GM23338 (cell line): ENCODE results near the gene QSOX1. TPM values are rescaled to one million over a fixed set of nuclear protein-coding genes. Genes with fewer than 3 reads are reported as not detected.

Source experiments
- ATAC-seq: fragments of 200-7000 bp; cut with Tn5 transposase; 3 replicates; pipeline ENCODE4 v1.9.1; 2020
- DNase-seq: peaks from one replicate; pipeline ENCODE4 v3.0.0-alpha.2; 2015; ENCODE audit warnings: low spot score
- H2AFZ ChIP-seq: fragments of 200-600 bp; sonication (generic); 2 replicates; pipeline ENCODE4 v1.8.0; 2016; ENCODE audit warnings: antibody characterized with exemption, mild to moderate bottlenecking, moderate library complexity
- H3F3A ChIP-seq: fragments of 200-600 bp; sonication (generic); replicated peaks from 2 replicates; pipeline ENCODE4 v1.8.0; 2017; ENCODE audit warnings: antibody characterized with exemption, mixed run types, low read depth
- H3K27ac ChIP-seq: fragments of 200-600 bp; sonication (generic); 2 replicates; pipeline ENCODE4 v1.6.1; 2016; ENCODE audit warnings: low read depth
- H3K27me3 ChIP-seq: fragments of 200-600 bp; sonication (generic); 2 replicates; pipeline ENCODE4 v1.8.0; 2016; ENCODE audit warnings: mild to moderate bottlenecking, mixed run types, moderate library complexity; ENCODE audit not compliant: insufficient read depth
- H3K36me3 ChIP-seq: fragments of 200-600 bp; sonication (generic); 2 replicates; pipeline ENCODE4 v1.8.0; 2016; ENCODE audit warnings: mild to moderate bottlenecking; ENCODE audit not compliant: insufficient read depth
- H3K4me1 ChIP-seq: fragments of 200-600 bp; sonication (generic); 2 replicates; pipeline ENCODE4 v1.8.0; 2016; ENCODE audit warnings: mild to moderate bottlenecking, moderate library complexity; ENCODE audit not compliant: insufficient read depth
- H3K4me2 ChIP-seq: fragments of 200-600 bp; sonication (generic); 2 replicates; pipeline ENCODE4 v1.7.1; 2017; ENCODE audit warnings: mixed run types
- H3K4me3 ChIP-seq: fragments of 200-600 bp; sonication (generic); 2 replicates; pipeline ENCODE4 v1.6.1; 2016; ENCODE audit warnings: mixed run types
- H3K79me2 ChIP-seq: fragments of 200-600 bp; sonication (generic); replicated peaks from 2 replicates; pipeline ENCODE4 v1.8.0; 2017; ENCODE audit warnings: mild to moderate bottlenecking; ENCODE audit not compliant: insufficient read depth
- H3K9me2 ChIP-seq: fragments of 200-600 bp; sonication (generic); 2 replicates; pipeline ENCODE4 v1.8.0; 2017; ENCODE audit not compliant: insufficient read depth
- H4K20me1 ChIP-seq: fragments of 200-600 bp; sonication (generic); replicated peaks from 2 replicates; pipeline ENCODE4 v1.8.0; 2017; ENCODE audit warnings: mild to moderate bottlenecking; ENCODE audit not compliant: insufficient read depth
- H3K27ac Mint-ChIP-seq: 2 replicates; pipeline ENCODE4 v1.8.0; 2020; ENCODE audit warnings: inconsistent platforms, mild to moderate bottlenecking, moderate library complexity, mixed read lengths
- H3K27me3 Mint-ChIP-seq: 3 replicates; pipeline ENCODE4 v1.8.0; 2022; ENCODE audit warnings: low read depth, mild to moderate bottlenecking, moderate library complexity, mixed read lengths, inconsistent platforms; ENCODE audit not compliant: insufficient read depth, poor library complexity
- H3K36me3 Mint-ChIP-seq: 3 replicates; pipeline ENCODE4 v1.8.0; 2021; ENCODE audit warnings: low read depth, mild to moderate bottlenecking, inconsistent platforms, moderate library complexity, mixed read lengths
- H3K4me1 Mint-ChIP-seq: 3 replicates; pipeline ENCODE4 v1.8.0; 2020; ENCODE audit warnings: mild to moderate bottlenecking, inconsistent platforms, mixed read lengths
- H3K4me3 Mint-ChIP-seq: 3 replicates; pipeline ENCODE4 v1.8.0; 2021; ENCODE audit warnings: moderate library complexity, mild to moderate bottlenecking, inconsistent platforms, mixed read lengths
- H3K9me3 Mint-ChIP-seq: 3 replicates; pipeline ENCODE4 v1.8.0; 2020; ENCODE audit warnings: moderate library complexity, mild to moderate bottlenecking, inconsistent platforms, mixed read lengths
- EZH2 ChIP-seq: fragments of 200-600 bp; sonication (generic); IDR thresholded peaks from one replicate; pipeline ENCODE4 v1.8.0; 2017; ENCODE audit warnings: antibody characterized with exemption, mild to moderate bottlenecking, low read depth; ENCODE audit not compliant: unreplicated experiment
- EZH2phosphoT487 ChIP-seq: fragments of 200-600 bp; sonication (generic); IDR thresholded peaks from one replicate; pipeline ENCODE4 v1.8.1; 2018; ENCODE audit warnings: antibody characterized with exemption; ENCODE audit not compliant: unreplicated experiment
- NANOG ChIP-seq: IDR thresholded peaks from 2 replicates; pipeline ENCODE4 v1.6.1; 2016; ENCODE audit warnings: antibody characterized with exemption, borderline replicate concordance
- ZNF114 ChIP-seq: fragments of 250-450 bp; sonication (Bioruptor Pico); IDR thresholded peaks from 2 replicates; pipeline ENCODE4 v1.5.0; 2020; ENCODE audit warnings: mild to moderate bottlenecking, moderate library complexity
- ZNF462 ChIP-seq: fragments of 250-450 bp; sonication (Bioruptor Pico); IDR thresholded peaks from 2 replicates; pipeline ENCODE4 v1.5.0; 2020; ENCODE audit warnings: mild to moderate bottlenecking, moderate library complexity
- polyA plus RNA-seq: library from polyadenylated mRNA; unstranded; fragments of >200 nt; fragmentation: Nextera tagmentation; extraction: Ambion mirVana; gene quantifications from 2 replicates; pipeline ENCODE4 v1.2.1, GENCODE V29; 2016
- total RNA-seq: library from RNA; depleted of rRNA; stranded (reverse); fragments of >200 nt; shearing (Covaris generic); gene quantifications from 2 replicates; pipeline ENCODE4 v1.2.3, GENCODE V29; 2014
- TF ChIP-seq, protein P1 (sequence below), 2 experiments: fragments of 200-600 bp in 1 of 2; sonication (generic) in 1 of 2; conservative IDR thresholded peaks; 2 replicates each; pipeline versions ENCODE4 v1.5.1 to v1.6.1; 2016 to 2017; ENCODE audit warnings: antibody characterized with exemption in 2 of 2, low read depth in 2 of 2, mild to moderate bottlenecking in 2 of 2, moderate library complexity in 1 of 2
- TF ChIP-seq, protein P2 (sequence below): IDR thresholded peaks from one replicate; pipeline ENCODE4 v1.6.1; 2018; ENCODE audit warnings: antibody characterized with exemption; ENCODE audit not compliant: unreplicated experiment

Gene QSOX1
- total and polyA plus RNA-seq, 2 experiments from 2014 or later = 47.8 to 119 TPM

DNA sequence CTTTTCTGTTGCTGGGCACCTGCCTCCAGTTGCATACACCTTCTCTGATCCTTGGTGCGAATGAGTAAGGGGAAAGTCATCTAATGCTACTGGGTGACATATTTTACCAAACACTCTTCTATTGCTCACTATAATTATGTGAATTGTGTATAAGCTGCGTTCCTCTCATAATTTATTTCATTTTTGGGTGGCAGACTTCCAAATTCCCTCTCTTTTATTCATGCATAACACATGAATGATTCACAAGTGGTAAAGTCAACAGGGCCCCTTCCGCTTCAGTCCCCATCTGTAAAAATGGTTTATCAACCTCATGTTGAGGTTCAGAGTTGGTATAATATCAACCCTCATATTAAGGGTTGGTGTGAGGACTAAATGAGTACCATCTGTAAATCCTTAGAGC is 3.2 kb upstream of the QSOX1 start:
- no peaks in the 10 kb centered on the region for H3K9me2 ChIP-seq
- H3K9me3 Mint-ChIP-seq = no peaks in the 10 kb centered on the region
- H3K27me3 ChIP-seq = peaks cover 30% of the 10 kb centered on the region
- no peaks in the 10 kb centered on the region for H3K36me3 ChIP-seq
- H3K4me2 ChIP-seq = no peak overlapping the region
- no peak overlapping the region for H2AFZ ChIP-seq
- H4K20me1 ChIP-seq = peaks cover 9% of the 10 kb centered on the region; the same call in 1 of the 2 replicates
- peaks cover 20% of the 10 kb centered on the region for H3K27me3 Mint-ChIP-seq
- no peak overlapping the region for H3K27ac ChIP-seq
- no peaks in the 10 kb centered on the region; the same call in 2 of the 3 replicates for H3K36me3 Mint-ChIP-seq
- TF ChIP-seq NANOG (no peak), ZNF462 (CRISPR knock-in tag) (no peak)
- TF ChIP-seq, protein P1, sequence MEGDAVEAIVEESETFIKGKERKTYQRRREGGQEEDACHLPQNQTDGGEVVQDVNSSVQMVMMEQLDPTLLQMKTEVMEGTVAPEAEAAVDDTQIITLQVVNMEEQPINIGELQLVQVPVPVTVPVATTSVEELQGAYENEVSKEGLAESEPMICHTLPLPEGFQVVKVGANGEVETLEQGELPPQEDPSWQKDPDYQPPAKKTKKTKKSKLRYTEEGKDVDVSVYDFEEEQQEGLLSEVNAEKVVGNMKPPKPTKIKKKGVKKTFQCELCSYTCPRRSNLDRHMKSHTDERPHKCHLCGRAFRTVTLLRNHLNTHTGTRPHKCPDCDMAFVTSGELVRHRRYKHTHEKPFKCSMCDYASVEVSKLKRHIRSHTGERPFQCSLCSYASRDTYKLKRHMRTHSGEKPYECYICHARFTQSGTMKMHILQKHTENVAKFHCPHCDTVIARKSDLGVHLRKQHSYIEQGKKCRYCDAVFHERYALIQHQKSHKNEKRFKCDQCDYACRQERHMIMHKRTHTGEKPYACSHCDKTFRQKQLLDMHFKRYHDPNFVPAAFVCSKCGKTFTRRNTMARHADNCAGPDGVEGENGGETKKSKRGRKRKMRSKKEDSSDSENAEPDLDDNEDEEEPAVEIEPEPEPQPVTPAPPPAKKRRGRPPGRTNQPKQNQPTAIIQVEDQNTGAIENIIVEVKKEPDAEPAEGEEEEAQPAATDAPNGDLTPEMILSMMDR (conservative IDR thresholded peaks at IDR 0.05; ENCODE audit: low read depth in 2 of 2) = no peak
- H3K4me3 ChIP-seq = no peak overlapping the region
- no peak overlapping the region for H3K4me3 Mint-ChIP-seq
- DNase-seq (no peak), ATAC-seq (no peak)
- peaks cover 12% of the 10 kb centered on the region for H3K4me1 ChIP-seq
- peaks cover 11% of the 10 kb centered on the region for H3K79me2 ChIP-seq
- H3K4me1 Mint-ChIP-seq = peaks cover 13% of the 10 kb centered on the region
- H3F3A ChIP-seq = no peaks in the 10 kb centered on the region
- no peak overlapping the region for H3K27ac Mint-ChIP-seq

GRCh38 chr1:180152588-180152987 is 2.1 kb upstream of the QSOX1 start:
- peaks cover 13% of the 10 kb centered on the region for H3K4me1 ChIP-seq
- H3K36me3 ChIP-seq = no peaks in the 10 kb centered on the region
- no peak overlapping the region for H3K4me2 ChIP-seq
- no peak for ATAC-seq
- Mint-ChIP-seq H3K27me3 (peaks cover 18% of the 10 kb centered on the region), H3K36me3 (no peaks in the 10 kb centered on the region; the same call in 2 of the 3 replicates), H3K4me3 (no peak overlapping the region), H3K4me1 (peaks cover 19% of the 10 kb centered on the region), H3K27ac (no peak overlapping the region), H3K9me3 (no peaks in the 10 kb centered on the region)
- H2AFZ ChIP-seq = no peak overlapping the region
- no peaks in the 10 kb centered on the region; the same call in 1 of the 2 replicates for H3F3A ChIP-seq
- no peak for DNase-seq
- no peaks in the 10 kb centered on the region for H3K9me2 ChIP-seq
- H3K27me3 ChIP-seq = peaks cover 34% of the 10 kb centered on the region
- peaks cover 19% of the 10 kb centered on the region for H4K20me1 ChIP-seq
- H3K27ac ChIP-seq = no peak overlapping the region
- peaks cover 21% of the 10 kb centered on the region for H3K79me2 ChIP-seq
- no peak overlapping the region for H3K4me3 ChIP-seq
- TF ChIP-seq EZH2phosphoT487 = no peak
- TF ChIP-seq, protein P1 (conservative IDR thresholded peaks at IDR 0.05; ENCODE audit: low read depth in 2 of 2) = no peak
- TF ChIP-seq, protein P2, sequence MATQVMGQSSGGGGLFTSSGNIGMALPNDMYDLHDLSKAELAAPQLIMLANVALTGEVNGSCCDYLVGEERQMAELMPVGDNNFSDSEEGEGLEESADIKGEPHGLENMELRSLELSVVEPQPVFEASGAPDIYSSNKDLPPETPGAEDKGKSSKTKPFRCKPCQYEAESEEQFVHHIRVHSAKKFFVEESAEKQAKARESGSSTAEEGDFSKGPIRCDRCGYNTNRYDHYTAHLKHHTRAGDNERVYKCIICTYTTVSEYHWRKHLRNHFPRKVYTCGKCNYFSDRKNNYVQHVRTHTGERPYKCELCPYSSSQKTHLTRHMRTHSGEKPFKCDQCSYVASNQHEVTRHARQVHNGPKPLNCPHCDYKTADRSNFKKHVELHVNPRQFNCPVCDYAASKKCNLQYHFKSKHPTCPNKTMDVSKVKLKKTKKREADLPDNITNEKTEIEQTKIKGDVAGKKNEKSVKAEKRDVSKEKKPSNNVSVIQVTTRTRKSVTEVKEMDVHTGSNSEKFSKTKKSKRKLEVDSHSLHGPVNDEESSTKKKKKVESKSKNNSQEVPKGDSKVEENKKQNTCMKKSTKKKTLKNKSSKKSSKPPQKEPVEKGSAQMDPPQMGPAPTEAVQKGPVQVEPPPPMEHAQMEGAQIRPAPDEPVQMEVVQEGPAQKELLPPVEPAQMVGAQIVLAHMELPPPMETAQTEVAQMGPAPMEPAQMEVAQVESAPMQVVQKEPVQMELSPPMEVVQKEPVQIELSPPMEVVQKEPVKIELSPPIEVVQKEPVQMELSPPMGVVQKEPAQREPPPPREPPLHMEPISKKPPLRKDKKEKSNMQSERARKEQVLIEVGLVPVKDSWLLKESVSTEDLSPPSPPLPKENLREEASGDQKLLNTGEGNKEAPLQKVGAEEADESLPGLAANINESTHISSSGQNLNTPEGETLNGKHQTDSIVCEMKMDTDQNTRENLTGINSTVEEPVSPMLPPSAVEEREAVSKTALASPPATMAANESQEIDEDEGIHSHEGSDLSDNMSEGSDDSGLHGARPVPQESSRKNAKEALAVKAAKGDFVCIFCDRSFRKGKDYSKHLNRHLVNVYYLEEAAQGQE = no peak
- no peak for TF ChIP-seq NANOG
- no peak for TF ChIP-seq EZH2
- TF ChIP-seq ZNF114 (CRISPR knock-in tag) = no peak
